Motor neuron (in vitro differentiated cells): ENCODE measurements around the gene ZBTB21. TPM values are rescaled to one million over a fixed set of nuclear protein-coding genes. Genes with fewer than 3 reads are reported as not detected.

ENCODE experiments used
- ATAC-seq, 8 experiments: fragments of 200-7000 bp; cut with Tn5 transposase; replicated peaks in 6 of 8; 2 replicates each; pipeline ENCODE4 v1.8.0; 2021; ENCODE audit warnings: mild to moderate bottlenecking in 8 of 8, moderate library complexity in 8 of 8
- H3K27ac ChIP-seq, 2 donors: fragments of 250-450 bp; sonication (Bioruptor Pico); 2 replicates each; pipeline ENCODE4 v1.9.0; 2021; ENCODE audit warnings: antibody characterized with exemption in 2 of 2, mild to moderate bottlenecking in 2 of 2, moderate library complexity in 1 of 2
- H3K4me1 ChIP-seq, 2 donors: fragments of 250-450 bp; sonication (Bioruptor Pico); replicated peaks in 1 of 2; 2 replicates each; pipeline ENCODE4 v1.6.1; 2021; ENCODE audit warnings: antibody characterized with exemption in 2 of 2, mild to moderate bottlenecking in 2 of 2, moderate library complexity in 1 of 2
- H3K4me3 ChIP-seq, 5 donors: fragments of 250-450 bp; sonication (Bioruptor Pico); 2 replicates each; pipeline ENCODE4 v1.9.0; 2021; ENCODE audit warnings: antibody characterized with exemption in 5 of 5, mild to moderate bottlenecking in 5 of 5, moderate library complexity in 4 of 5
- WGBS, 10 experiments: fragments of 450-650 bp; shearing (Covaris generic); methylation state at CpG; one replicate each; pipeline ENCODE4 v1.0.0; 2022; 5-methylcytosine and 5-hydroxymethylcytosine counted together
- in situ Hi-C, 9 experiments: fragments of 400-800 bp; cut with MboI; loops; one replicate each; pipeline ENCODE4 v1.15.0; 2021; ENCODE audit warnings: low sequenced_read_pairs in 9 of 9, low pct_unique_long_range_greater_than_20kb in 2 of 9; ENCODE audit not compliant: unreplicated experiment in 9 of 9
- total RNA-seq, 8 experiments: library from RNA; unstranded; fragments of 300-600 nt; gene quantifications; 2 replicates each; pipeline versions ENCODE4 v1.2.3 to v1.2.4, GENCODE V29; 2022

Gene ZBTB21
- total RNA-seq = 10 to 100 TPM in 7 of 8 experiments, 1 to 10 TPM in 1; 9.0 to 22.3 (median 14.2) TPM

DNA sequence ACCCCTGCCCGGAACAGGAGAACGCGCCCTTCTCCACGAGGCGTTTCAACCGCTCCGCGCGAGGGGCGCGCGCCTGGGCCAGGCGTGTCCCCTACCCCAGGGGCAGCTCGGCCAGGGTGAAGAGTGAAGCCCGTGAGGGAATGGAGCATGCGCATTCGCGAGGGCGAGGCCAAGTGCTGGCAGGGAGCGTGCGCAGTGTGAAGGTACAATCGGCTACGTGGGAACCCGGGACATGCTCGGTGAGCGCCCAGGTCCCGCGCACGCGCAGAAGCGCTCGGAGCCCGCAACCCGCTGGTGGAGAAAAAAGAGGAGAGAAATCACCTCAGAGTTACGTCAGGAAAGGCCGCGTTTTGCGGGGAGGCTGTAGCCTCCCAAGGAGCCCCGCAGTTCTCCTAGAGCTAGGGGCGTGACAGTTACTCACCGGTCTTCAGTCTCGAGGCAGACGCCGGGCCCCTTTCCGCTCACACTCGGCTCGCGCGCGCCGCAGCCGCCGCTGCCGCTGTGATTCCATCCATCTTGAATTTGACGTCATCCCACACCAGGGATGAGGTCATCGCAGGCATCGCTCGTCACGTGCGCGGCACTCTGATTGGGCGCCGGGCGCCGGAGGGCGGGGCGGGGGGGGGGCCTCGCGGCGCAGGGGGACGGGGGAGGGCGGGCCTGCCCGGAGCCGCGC is at the start of gene ZBTB21:
Gene ZBTB21, minus strand, starts transcription at position 530 of the 676 bp plus-strand sequence. CDS start 16,265 bp downstream, outside the sequence.
- peak; percentile 80 to 90 (median 87) for ATAC-seq
- peak within 1 kb of the TSS; percentile 96 for H3K27ac ChIP-seq
- in situ Hi-C loops = loop anchor here in 1 of 9 experiments (25.0 kb wide), 1 partner anchor 102 kb away; no protein-coding TSS in a partner anchor
- peaks cover 6 to 7% of the 10 kb centered on the region in 2 donors for H3K4me1 ChIP-seq
- peak within 1 kb of the TSS; percentile 61 to 96 (median 75) for H3K4me3 ChIP-seq
- 0 to 1% (median 0%) methylated on average over 6 to 21 of the region's 75 CpGs; no CpG with 5 or more reads in 6 of the 10 experiments for WGBS, 10 experiments

DNA sequence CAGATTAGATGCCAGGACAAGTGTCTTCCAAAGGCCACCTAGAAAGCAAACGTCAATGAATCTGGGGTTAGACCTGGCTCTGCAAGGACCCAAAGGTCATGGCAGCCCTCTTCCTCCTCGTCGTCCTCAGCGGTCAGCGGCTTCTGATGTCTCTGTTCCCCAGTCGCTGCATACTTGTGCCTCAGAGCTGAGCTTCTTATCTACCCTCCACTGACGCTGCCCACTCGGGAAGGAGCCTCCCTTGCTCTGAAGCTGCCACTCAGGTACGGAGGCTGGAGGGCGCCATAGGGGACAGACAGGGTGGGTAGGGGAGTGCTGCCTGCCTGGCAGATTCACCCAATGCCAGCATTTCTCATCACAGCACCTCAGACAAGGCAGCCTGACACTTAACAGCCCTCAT is 49.6 kb upstream of the ZBTB21 start:
- WGBS, 10 experiments = 60 to 100% (median 92%) methylated on average over 1 to 7 of the region's 10 CpGs; no CpG with 5 or more reads in 3 of the 10 experiments
- Histone ChIP-seq H3K4me1 (peaks cover 3 to 21% of the 10 kb centered on the region in 2 donors), H3K27ac (no peak overlapping the region), H3K4me3 (no peak overlapping the region)
- ATAC-seq = no peak
- in situ Hi-C loops = no loop called here

DNA sequence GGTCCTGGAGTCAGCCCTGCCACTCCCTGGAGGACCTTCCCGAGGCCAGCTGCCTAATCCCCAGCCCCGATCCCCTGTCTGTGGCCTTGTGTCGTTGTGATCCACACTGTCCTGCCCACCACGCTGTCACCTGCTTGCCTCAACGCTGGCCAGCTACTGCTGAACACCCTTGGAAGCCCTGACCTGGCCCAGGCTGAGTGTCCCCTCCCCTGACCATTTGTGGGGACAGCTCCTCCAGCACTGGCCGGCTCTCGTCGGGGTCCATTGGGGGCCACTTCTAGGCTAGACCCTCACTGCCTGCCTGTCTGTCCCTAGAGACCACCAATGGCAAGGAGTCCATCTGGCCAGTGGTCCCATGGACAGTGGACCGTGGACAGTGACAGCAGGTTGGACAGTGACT is 49.0 kb upstream of the ZBTB21 start:
- ATAC-seq = no peak
- Histone ChIP-seq H3K4me1 (peaks cover 3 to 21% of the 10 kb centered on the region in 2 donors), H3K4me3 (no peak overlapping the region), H3K27ac (no peak overlapping the region)
- in situ Hi-C loops = no loop called here
- 0 to 100% (median 80%) methylated on average over 1 to 3 of the region's 9 CpGs; no CpG with 5 or more reads in 4 of the 10 experiments for WGBS, 10 experiments

DNA sequence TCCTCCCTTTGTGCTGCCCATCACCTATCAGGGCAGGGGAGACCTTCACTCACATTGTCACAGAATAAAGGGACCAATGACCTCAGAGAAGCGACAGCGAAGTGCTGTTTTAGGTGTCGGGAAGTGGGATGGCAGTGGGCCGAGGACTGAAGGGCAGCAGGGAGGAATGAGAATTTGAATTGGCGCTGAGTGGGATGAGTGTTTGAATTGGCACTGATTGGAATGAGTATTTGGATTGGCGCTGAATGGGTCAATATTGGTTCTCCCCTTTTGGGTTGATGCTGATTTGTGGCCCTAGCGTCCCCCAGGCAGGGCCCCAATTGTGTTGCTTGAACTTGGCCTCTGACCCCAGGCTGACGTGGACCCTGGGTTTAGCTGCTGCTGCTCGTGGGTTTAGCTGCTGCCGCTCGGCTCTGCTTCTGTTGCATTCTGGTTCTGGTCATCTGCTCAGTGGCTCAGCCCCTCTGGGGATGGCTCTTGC is 48.5 kb upstream of the ZBTB21 start:
- no peak for ATAC-seq
- 64 to 100% (median 89%) methylated on average over 1 to 5 of the region's 11 CpGs; no CpG with 5 or more reads in 6 of the 10 experiments for WGBS, 10 experiments
- in situ Hi-C loops = no loop called here

DNA sequence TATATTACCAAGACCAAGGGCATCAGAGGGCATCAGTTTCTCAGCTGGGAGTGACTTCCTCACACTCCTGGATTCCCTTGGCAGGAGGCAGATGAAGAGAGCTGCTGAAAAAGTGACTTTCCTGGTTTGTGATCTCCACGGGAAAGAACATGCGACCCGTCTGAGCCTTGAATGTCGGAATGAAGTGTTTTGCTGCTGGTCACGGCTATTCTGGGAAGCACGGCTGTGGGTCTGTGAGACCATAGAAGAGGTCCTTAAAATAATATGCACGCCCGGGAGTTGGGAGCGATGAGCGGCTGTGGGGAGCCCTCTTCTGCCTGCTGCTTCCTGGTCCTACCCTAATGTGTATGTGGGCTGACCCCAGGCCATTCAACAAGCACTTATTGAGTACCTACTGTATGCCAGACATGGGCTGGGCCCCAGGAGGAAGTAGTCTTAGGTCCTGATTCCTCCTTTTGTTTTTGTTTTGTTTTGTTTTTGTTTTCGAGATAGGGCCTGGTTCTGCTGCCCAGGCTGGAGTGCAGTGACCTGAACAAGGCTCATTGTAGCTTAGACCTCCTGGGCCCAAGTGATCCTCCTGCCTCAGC is 47.8 kb upstream of the ZBTB21 start:
- peak in 1 of 8 experiments; percentile 9 for ATAC-seq
- 3 to 98% (median 80%) methylated on average over 1 to 7 of the region's 11 CpGs; no CpG with 5 or more reads in 1 of the 10 experiments for WGBS, 10 experiments
- peaks cover 3 to 9% of the 10 kb centered on the region in 2 donors for H3K4me1 ChIP-seq
- H3K27ac ChIP-seq = no peak overlapping the region
- no peak overlapping the region for H3K4me3 ChIP-seq
- in situ Hi-C loops = no loop called here

More for the DNA sequence above, 48.5 kb upstream of the ZBTB21 start:
- peaks cover 3 to 17% of the 10 kb centered on the region in 2 donors for H3K4me1 ChIP-seq
- no peak overlapping the region for H3K27ac ChIP-seq
- H3K4me3 ChIP-seq = no peak overlapping the region

DNA sequence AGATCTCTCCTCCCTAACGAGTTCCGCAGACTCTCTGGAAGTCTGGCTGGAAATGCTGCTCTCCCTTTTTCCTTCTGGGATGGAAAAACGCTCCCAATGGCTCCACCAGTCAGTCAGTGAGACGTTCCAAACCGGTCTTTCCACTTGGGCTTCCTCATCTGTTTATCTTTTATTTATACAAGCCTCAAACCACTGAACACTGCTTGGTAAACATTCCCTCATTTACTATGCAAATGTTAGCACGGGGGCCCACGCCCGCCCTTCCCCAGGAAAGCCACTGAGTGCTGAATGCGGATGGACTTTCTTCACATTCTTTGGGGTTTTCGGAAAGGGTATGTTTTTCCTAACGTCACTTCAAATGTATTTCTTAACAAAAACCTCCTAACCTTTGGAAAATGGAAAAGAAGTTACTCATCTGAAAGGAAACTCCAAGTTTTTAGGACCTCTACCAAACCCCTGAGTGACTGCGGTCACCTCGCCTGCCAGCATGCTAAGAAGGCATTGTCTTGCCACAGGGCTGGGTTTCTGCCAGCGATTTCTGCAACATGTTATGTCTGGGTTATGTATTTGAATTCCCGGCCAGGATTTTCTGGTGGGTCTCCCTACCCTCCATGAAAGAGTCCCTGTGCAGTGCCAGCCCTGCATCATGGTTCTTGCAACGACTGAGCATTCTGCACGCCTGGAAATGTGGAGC is 47.0 kb upstream of the ZBTB21 start:
- 0 to 86% (median 61%) methylated on average over 2 to 17 of the region's 17 CpGs for WGBS, 10 experiments
- Histone ChIP-seq H3K4me3 (no peak overlapping the region), H3K4me1 (peaks cover 1 to 3% of the 10 kb centered on the region in 2 donors), H3K27ac (no peak overlapping the region)
- in situ Hi-C loops = no loop called here
- peak in 6 of 8 experiments; percentile 27 to 97 (median 70) for ATAC-seq

DNA sequence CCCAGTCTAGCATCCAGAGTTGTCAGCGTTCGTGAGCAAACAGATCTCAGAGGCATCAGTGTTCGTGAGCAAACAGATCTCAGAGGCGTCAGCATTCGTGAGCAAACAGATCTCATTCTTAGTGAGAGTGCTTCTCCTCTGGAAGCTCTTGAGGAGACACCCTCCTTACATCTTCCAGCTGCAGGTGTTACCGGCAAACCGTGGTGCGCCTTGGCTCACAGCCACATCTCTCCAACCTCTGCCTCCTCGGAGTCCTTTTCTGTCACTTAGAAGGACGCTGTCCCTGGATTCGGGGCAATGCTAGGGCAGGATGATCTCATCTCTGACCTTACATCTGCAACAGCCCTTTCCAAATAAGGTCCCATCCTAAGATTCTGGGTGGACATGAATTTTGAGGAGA is 46.3 kb upstream of the ZBTB21 start:
- in situ Hi-C loops = no loop called here
- no peak overlapping the region for H3K4me3 ChIP-seq
- no peaks in the 10 kb centered on the region for H3K4me1 ChIP-seq
- 0 to 96% (median 70%) methylated on average over 2 to 8 of the region's 11 CpGs; no CpG with 5 or more reads in 4 of the 10 experiments for WGBS, 10 experiments
- H3K27ac ChIP-seq = no peak overlapping the region
- peak in 4 of 8 experiments; percentile 7 to 76 (median 24) for ATAC-seq

DNA sequence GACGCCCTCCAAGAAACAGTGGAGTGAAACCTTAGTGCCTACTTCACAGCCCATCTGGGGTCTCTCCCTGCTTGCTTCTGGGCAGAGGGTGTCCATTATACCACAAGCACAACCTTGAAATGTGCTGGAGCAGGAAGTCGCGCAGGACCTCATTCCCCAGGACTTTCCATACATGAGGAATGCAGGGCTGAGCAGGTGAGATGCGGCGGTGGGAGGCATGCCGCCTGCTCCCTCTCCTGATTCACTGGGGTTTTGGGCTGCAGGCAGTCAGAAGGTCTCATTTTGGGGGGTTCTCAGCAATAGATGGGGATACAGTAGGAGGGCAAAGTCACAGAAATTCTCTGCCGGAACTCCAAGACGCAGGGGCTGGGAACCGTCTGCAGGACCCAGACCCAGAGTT is 45.3 kb upstream of the ZBTB21 start:
- ATAC-seq = no peak
- H3K4me3 ChIP-seq = no peak overlapping the region
- in situ Hi-C loops = no loop called here
- 80 to 100% (median 87%) methylated on average over 1 to 3 of the region's 9 CpGs; no CpG with 5 or more reads in 4 of the 10 experiments for WGBS, 10 experiments
- H3K27ac ChIP-seq = no peak overlapping the region
- peaks cover 0 to 3% of the 10 kb centered on the region in 2 donors for H3K4me1 ChIP-seq

DNA sequence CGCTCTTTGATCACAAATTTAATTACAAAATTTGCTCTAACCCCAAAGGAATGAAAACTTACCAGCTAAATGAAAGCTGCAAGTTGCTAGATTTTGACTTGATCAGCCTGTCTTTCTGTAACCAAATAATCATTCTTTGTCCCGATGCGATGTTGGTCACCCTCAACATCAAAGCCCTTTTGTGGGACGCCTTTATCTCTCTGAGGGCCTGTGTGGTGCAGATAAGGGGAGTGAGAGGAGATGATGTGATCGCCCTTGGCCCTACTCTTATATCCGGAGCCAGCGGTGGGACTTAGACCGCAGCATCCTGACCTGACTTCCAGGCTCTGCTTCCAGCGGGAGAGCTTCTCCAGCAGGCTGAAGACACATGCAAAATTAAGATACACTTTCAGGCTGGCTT is 41.6 kb upstream of the ZBTB21 start:
- 41 to 98% (median 85%) methylated on average over 2 to 8 of the region's 9 CpGs; no CpG with 5 or more reads in 1 of the 10 experiments for WGBS, 10 experiments
- Histone ChIP-seq H3K4me3 (no peak overlapping the region), H3K4me1 (peaks cover 0 to 18% of the 10 kb centered on the region in 2 donors), H3K27ac (no peak overlapping the region)
- ATAC-seq = no peak
- in situ Hi-C loops = no loop called here

DNA sequence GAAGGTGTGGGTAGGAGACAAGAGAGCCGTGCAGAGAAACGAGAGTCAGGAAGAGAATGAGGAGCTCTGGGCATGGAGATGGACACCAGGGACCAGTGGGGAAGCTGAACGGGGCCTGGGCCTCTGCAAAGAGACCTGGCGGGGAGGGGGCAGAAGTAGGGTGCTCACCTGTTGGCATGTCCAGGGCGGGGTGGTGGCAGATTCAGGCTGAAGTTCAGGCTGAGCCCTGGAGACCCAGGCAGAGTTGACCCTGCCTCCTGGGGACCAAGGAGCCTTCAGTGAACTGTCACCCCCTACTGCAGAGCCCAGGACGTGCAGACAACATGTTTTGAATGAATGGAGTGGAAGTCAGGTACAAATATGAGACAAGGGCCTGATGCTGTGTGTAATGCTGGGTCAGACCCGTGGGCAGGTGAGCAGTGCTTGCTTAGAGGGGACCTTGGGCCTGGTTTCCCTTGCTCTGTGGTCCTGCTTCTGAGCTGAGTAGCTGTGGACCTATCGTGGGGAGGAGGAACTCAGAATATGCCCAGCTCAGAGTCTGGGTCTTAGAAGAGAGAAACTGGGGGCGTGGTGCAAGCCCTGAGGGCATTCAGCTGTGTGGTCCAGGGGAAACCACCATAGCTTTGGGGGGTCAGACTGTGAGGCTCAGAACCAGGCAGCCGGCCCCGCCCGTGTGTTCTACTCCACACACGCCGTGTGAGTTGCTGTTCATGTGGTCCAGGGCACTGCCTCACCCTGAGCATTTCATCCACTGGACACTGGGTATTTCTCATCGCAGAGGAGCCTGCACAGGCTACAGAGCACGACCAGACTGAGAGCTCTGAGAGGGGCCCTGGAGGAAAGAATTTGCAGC is 39.6 kb upstream of the ZBTB21 start:
- in situ Hi-C loops = no loop called here
- peak; percentile 8 to 61 (median 31) for ATAC-seq
- Histone ChIP-seq H3K4me3 (no peak overlapping the region), H3K4me1 (peaks cover 0 to 18% of the 10 kb centered on the region in 2 donors), H3K27ac (peak overlapping the region in 1 of 2 donors; percentile 56)
- WGBS, 10 experiments = 20 to 100% (median 89%) methylated on average over 1 to 3 of the region's 16 CpGs; no CpG with 5 or more reads in 4 of the 10 experiments

DNA sequence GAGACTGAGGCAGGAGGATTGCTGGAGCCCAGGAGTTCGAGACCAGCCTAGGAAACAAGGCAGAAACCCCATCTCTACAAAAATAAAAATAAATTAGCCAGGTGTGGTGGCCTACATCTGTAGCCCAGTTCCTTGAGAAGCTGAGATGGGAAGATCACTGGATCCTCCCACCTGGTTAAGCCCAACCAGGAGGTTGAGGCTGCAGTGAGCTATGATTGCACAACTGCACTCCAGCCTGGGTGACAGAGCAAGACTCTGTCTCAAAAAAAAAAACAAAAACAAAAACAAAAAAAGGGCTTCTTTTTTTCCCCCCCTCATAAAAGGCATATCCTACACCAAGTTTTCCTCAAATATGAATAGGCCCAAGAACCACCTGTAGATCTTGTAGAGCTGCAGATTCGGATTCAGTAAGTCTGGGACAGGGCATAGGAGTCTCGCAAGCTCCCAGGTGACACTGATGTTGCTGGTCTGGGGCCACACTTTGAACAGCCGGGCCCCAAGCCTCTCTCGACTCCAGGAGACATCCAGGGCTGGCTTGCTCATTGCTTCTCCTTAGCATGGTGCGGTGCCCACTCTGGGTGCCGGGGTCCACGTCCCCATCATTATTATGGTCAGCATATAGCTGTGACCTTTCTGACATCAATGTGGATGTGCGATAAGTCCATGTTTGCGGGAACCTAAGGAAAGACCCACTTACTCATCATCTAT is 38.9 kb upstream of the ZBTB21 start:
- ATAC-seq = no peak
- Histone ChIP-seq H3K4me3 (no peak overlapping the region), H3K27ac (no peak overlapping the region), H3K4me1 (peaks cover 0 to 18% of the 10 kb centered on the region in 2 donors)
- in situ Hi-C loops = no loop called here
- 40 to 100% (median 80%) methylated on average over 1 to 6 of the region's 10 CpGs; no CpG with 5 or more reads in 1 of the 10 experiments for WGBS, 10 experiments
